Measurements from ENCODE around the gene GJB2.

Gene GJB2

GRCh38 chr13:20206698-20207235 lies 14.0 kb upstream of the GJB2 start:
- H3K27ac ChIP-seq = no peak overlapping the region
- TF ChIP-seq CTCF (conservative IDR thresholded peaks at IDR 0.05) (no peak), ZFX (IDR thresholded peaks at IDR 0.05) (no peak)

- no peak for TF ChIP-seq ZFX (IDR thresholded peaks at IDR 0.05)
- TF ChIP-seq CTCF (conservative IDR thresholded peaks at IDR 0.05) = no peak
- no peak overlapping the region for H3K27ac ChIP-seq
Observed at GRCh38 chr13:20206065-20206697, 13.4 kb upstream of the GJB2 start.

GRCh38 chr13:20198781-20199180 lies 6.0 kb upstream of the GJB2 start:
- H3K27ac ChIP-seq = no peak overlapping the region
- TF ChIP-seq ZFX (IDR thresholded peaks at IDR 0.05) (no peak), CTCF (conservative IDR thresholded peaks at IDR 0.05) (no peak)

- TF ChIP-seq ZFX (IDR thresholded peaks at IDR 0.05) (no peak), CTCF (conservative IDR thresholded peaks at IDR 0.05) (peak; percentile 96)
- H3K27ac ChIP-seq = no peak overlapping the region
Observed at GRCh38 chr13:20197361-20197834, 4.7 kb upstream of the GJB2 start.

- no peak overlapping the region for H3K27ac ChIP-seq
- TF ChIP-seq ZFX (IDR thresholded peaks at IDR 0.05) (no peak), CTCF (conservative IDR thresholded peaks at IDR 0.05) (no peak)
Observed at GRCh38 chr13:20195801-20196200, 3.1 kb upstream of the GJB2 start.

GRCh38 chr13:20193907-20194631 lies 1.3 kb upstream of the GJB2 start:
- TF ChIP-seq CTCF (conservative IDR thresholded peaks at IDR 0.05) = no peak
- no peak for TF ChIP-seq ZFX (IDR thresholded peaks at IDR 0.05)

More at GRCh38 chr13:20193907-20194631, 1.3 kb upstream of the GJB2 start:
- no peak overlapping the region for H3K27ac ChIP-seq
